ENCODE measurements around the gene ANAPC13. TPM values are rescaled to one million over a fixed set of nuclear protein-coding genes. Genes with fewer than 3 reads are reported as not detected.

Gene ANAPC13
- polyA plus RNA-seq, 1 donor from 2014 or later, result 70.0 TPM

DNA sequence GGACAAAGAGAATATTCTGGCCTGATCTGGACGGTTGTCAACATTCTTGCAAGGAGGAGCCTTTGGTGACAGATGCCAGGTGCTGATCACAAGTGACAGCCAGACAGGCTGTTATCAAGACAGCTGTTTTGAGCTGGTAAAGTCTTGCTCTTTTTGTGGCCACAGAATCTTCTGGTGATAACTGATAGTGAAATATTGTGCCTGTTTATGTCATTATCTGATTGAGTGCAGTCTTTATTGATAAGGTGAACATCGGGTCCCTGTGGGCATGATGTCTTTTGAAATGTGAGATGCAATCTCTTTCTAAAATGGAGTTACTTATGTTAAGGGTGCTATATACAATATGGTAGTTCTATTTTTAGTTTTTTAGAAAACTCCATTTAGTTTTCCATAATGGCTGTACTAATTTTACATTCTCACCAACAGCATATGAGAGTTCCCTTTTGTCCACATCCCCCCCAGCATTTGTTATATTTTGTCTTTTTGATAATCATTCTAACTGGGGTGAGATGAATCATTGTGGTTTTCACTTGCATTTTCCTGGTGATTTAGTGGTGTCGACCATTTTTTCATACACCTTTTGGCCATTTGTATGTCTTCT lies 10.8 kb upstream of the ANAPC13 start:
- Mint-ChIP-seq H3K4me3 (peak overlapping the region in 1 of 4 donors; percentile 33), H3K27me3 (no peaks in the 10 kb centered on the region), H3K27ac (peak overlapping the region in 1 of 3 donors; percentile 62), H3K4me1 (peaks cover 16 to 26% (median 18%) of the 10 kb centered on the region in 3 donors), H3K9me3 (peaks cover 0 to 8% (median 6%) of the 10 kb centered on the region in 3 donors), H3K36me3 (peaks cover 28% of the 10 kb centered on the region)

GRCh38 chr3:134495980-134496379 lies 10.2 kb upstream of the ANAPC13 start:
- peaks cover 25% of the 10 kb centered on the region for H3K36me3 Mint-ChIP-seq
- H3K4me1 Mint-ChIP-seq, result peaks cover 14 to 24% (median 22%) of the 10 kb centered on the region in 3 donors

GRCh38 chr3:134494495-134494894 lies 8.7 kb upstream of the ANAPC13 start:
- Mint-ChIP-seq H3K9me3 (peaks cover 0 to 3% (median 0%) of the 10 kb centered on the region in 3 donors), H3K27ac (peak overlapping the region in 1 of 3 donors; percentile 4), H3K36me3 (peaks cover 14% of the 10 kb centered on the region), H3K4me1 (peaks cover 10 to 27% (median 21%) of the 10 kb centered on the region in 3 donors), H3K4me3 (no peak overlapping the region), H3K27me3 (no peaks in the 10 kb centered on the region)

More at GRCh38 chr3:134495980-134496379, 10.2 kb upstream of the ANAPC13 start:
- no peaks in the 10 kb centered on the region for H3K27me3 Mint-ChIP-seq
- H3K4me3 Mint-ChIP-seq, result peak overlapping the region in 1 of 4 donors; percentile 33
- H3K27ac Mint-ChIP-seq, result peak overlapping the region in 2 of 3 donors; percentile 24 to 62
- peaks cover 0 to 6% (median 5%) of the 10 kb centered on the region in 3 donors for H3K9me3 Mint-ChIP-seq

DNA sequence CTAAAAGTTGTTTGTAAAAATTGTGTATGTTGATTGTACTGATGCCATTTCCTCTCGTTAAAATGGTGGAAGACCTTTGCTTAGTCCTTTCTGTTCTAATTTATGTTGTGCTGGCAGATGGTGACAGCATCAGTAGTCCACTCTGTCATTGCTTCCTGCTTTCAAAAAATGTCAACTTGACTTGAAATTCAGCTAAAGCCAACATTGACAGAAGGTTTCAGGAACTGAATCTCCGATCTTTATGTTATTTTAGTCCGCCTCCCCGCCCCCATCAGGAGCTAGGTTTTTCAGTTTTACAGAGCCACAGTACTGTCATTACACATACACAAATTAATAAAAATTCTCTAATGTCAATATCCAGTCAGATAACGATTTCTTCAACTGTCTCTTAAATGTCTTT lies 1.6 kb upstream of the ANAPC13 start:
- Mint-ChIP-seq H3K9me3 (peaks cover 0 to 3% (median 0%) of the 10 kb centered on the region in 3 donors), H3K27ac (peak overlapping the region; percentile 9 to 100 (median 91)), H3K36me3 (peaks cover 1% of the 10 kb centered on the region), H3K4me3 (peak overlapping the region; percentile 53 to 100 (median 96)), H3K27me3 (no peaks in the 10 kb centered on the region), H3K4me1 (peaks cover 33 to 39% (median 37%) of the 10 kb centered on the region in 3 donors)

GRCh38 chr3:134486577-134487041 lies 824 bp upstream of the ANAPC13 start:
- Mint-ChIP-seq H3K4me3 (peak overlapping the region; percentile 92 to 100 (median 98)), H3K36me3 (peaks cover 4% of the 10 kb centered on the region), H3K27ac (peak overlapping the region; percentile 81 to 100 (median 91)), H3K27me3 (no peaks in the 10 kb centered on the region), H3K9me3 (peaks cover 0 to 3% (median 0%) of the 10 kb centered on the region in 3 donors), H3K4me1 (peaks cover 33 to 36% (median 35%) of the 10 kb centered on the region in 3 donors)

GRCh38 chr3:134485075-134485717 lies 589 bp downstream of the ANAPC13 start:
- Mint-ChIP-seq H3K36me3 (peaks cover 4% of the 10 kb centered on the region), H3K4me1 (peaks cover 26 to 36% (median 33%) of the 10 kb centered on the region in 3 donors), H3K27ac (peak overlapping the region; percentile 91 to 100 (median 99)), H3K27me3 (no peaks in the 10 kb centered on the region), H3K9me3 (no peaks in the 10 kb centered on the region), H3K4me3 (peak overlapping the region; percentile 92 to 100 (median 98))

DNA sequence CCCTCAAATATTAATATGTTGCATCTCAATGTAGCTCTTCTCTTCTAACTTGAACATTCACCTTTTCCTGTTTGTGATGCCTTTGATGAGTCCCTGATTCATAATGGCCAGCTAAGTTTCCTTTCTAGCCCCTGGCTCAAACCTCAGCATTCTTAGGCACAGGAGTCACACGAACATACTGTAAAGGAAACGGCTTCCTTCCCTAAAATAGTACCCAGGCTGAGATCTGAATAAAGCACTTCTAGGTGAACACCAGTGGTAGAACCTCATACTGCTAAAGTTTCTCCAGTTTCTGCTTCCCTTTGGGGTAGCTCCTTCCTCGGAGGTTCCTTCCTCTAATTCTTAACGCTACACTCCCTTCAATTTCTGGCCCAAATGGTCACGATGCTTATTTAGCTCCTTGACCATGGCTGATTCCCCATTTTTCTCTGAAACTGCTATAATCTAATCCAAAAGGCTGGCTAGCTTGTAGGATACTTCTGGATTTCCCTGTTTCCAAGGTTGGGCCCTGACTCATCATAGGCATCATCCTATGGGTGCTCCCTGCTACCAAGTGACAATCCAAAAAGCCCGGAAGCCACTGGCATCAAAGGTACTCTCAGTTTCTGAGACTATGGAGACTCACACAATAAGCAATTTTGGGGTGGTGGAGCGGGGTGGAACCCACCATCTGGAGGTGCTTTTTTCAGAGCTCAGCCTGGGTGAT lies 2.4 kb downstream of the ANAPC13 start:
- no peaks in the 10 kb centered on the region for H3K27me3 Mint-ChIP-seq
- H3K27ac Mint-ChIP-seq, result peak overlapping the region in 2 of 3 donors; percentile 51 to 55
- H3K4me3 Mint-ChIP-seq, result peak overlapping the region in 3 of 4 donors; percentile 35 to 99 (median 82)
- no peaks in the 10 kb centered on the region for H3K9me3 Mint-ChIP-seq
- peaks cover 4% of the 10 kb centered on the region for H3K36me3 Mint-ChIP-seq
- peaks cover 26 to 34% (median 28%) of the 10 kb centered on the region in 3 donors for H3K4me1 Mint-ChIP-seq

- Mint-ChIP-seq H3K4me1 (peaks cover 21 to 27% (median 24%) of the 10 kb centered on the region in 3 donors), H3K4me3 (peak overlapping the region in 2 of 4 donors; percentile 13 to 35)
Measured at GRCh38 chr3:134482622-134483021, 3.2 kb downstream of the ANAPC13 start.

GRCh38 chr3:134481166-134481565 lies 4.6 kb downstream of the ANAPC13 start:
- H3K36me3 Mint-ChIP-seq, result peaks cover 8% of the 10 kb centered on the region
- no peaks in the 10 kb centered on the region for H3K27me3 Mint-ChIP-seq

More at GRCh38 chr3:134482622-134483021, 3.2 kb downstream of the ANAPC13 start:
- Mint-ChIP-seq H3K27ac (peak overlapping the region in 2 of 3 donors; percentile 51 to 69), H3K27me3 (no peaks in the 10 kb centered on the region), H3K36me3 (peaks cover 4% of the 10 kb centered on the region), H3K9me3 (no peaks in the 10 kb centered on the region)

DNA sequence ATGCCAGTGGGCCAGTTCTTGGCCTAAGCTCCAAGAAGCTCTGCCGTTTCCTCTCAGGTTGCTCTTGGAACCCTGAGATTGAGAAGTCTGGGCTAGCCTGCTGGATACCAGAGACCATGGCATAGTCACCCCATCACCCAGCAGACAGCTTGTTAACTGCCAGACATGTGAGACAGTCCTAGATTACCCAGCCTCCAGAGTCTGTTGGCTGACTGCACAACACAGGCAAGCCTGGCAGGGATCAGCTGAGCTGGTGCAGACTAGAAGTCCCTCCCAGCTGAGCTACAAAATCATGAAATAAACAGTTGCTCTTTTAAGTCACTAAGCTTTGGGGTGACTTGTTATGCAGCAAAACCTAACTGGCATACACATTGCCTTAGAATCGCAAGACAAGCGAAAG lies 5.2 kb downstream of the ANAPC13 start:
- Mint-ChIP-seq H3K27me3 (no peaks in the 10 kb centered on the region), H3K36me3 (peaks cover 8% of the 10 kb centered on the region), H3K27ac (no peak overlapping the region), H3K4me3 (no peak overlapping the region), H3K9me3 (no peaks in the 10 kb centered on the region), H3K4me1 (peaks cover 8 to 17% (median 11%) of the 10 kb centered on the region in 3 donors)

More at GRCh38 chr3:134481166-134481565, 4.6 kb downstream of the ANAPC13 start:
- Mint-ChIP-seq H3K27ac (no peak overlapping the region), H3K4me1 (peaks cover 11 to 17% (median 13%) of the 10 kb centered on the region in 3 donors), H3K4me3 (peak overlapping the region in 1 of 4 donors; percentile 12), H3K9me3 (no peaks in the 10 kb centered on the region)

GRCh38 chr3:134477938-134478337 lies 7.8 kb downstream of the ANAPC13 start:
- peaks cover 0 to 4% (median 3%) of the 10 kb centered on the region in 3 donors for H3K4me1 Mint-ChIP-seq
- no peaks in the 10 kb centered on the region for H3K27me3 Mint-ChIP-seq
- H3K27ac Mint-ChIP-seq, result no peak overlapping the region
- H3K9me3 Mint-ChIP-seq, result no peaks in the 10 kb centered on the region
- H3K36me3 Mint-ChIP-seq, result peaks cover 6% of the 10 kb centered on the region
- no peak overlapping the region for H3K4me3 Mint-ChIP-seq

GRCh38 chr3:134477002-134477401 lies 8.8 kb downstream of the ANAPC13 start:
- Mint-ChIP-seq H3K4me3 (no peak overlapping the region), H3K9me3 (no peaks in the 10 kb centered on the region), H3K27ac (no peak overlapping the region), H3K27me3 (no peaks in the 10 kb centered on the region), H3K4me1 (peaks cover 0 to 1% (median 1%) of the 10 kb centered on the region in 3 donors), H3K36me3 (peaks cover 6% of the 10 kb centered on the region)

GRCh38 chr3:134476306-134476705 lies 9.5 kb downstream of the ANAPC13 start:
- H3K36me3 Mint-ChIP-seq, result peaks cover 4% of the 10 kb centered on the region
- H3K4me1 Mint-ChIP-seq, result peaks cover 0 to 1% (median 1%) of the 10 kb centered on the region in 3 donors
- H3K27me3 Mint-ChIP-seq, result no peaks in the 10 kb centered on the region
- H3K27ac Mint-ChIP-seq, result no peak overlapping the region
- no peaks in the 10 kb centered on the region for H3K9me3 Mint-ChIP-seq
- H3K4me3 Mint-ChIP-seq, result no peak overlapping the region

- Mint-ChIP-seq H3K27me3 (no peaks in the 10 kb centered on the region), H3K27ac (no peak overlapping the region), H3K9me3 (no peaks in the 10 kb centered on the region), H3K4me1 (peaks cover 0 to 1% (median 1%) of the 10 kb centered on the region in 3 donors), H3K36me3 (peaks cover 4% of the 10 kb centered on the region), H3K4me3 (no peak overlapping the region)
Measured at GRCh38 chr3:134474956-134475355, 10.8 kb downstream of the ANAPC13 start.
